GM21423 (cell line): ENCODE measurements around the gene SLC44A2.

Experiments
- ATAC-seq: cut with Tn5 transposase; IDR thresholded peaks from one replicate; pipeline ENCODE4 v1.9.1; 2021; ENCODE audit warnings: mild to moderate bottlenecking, moderate library complexity; ENCODE audit not compliant: unreplicated experiment

The SLC44A2 gene

DNA sequence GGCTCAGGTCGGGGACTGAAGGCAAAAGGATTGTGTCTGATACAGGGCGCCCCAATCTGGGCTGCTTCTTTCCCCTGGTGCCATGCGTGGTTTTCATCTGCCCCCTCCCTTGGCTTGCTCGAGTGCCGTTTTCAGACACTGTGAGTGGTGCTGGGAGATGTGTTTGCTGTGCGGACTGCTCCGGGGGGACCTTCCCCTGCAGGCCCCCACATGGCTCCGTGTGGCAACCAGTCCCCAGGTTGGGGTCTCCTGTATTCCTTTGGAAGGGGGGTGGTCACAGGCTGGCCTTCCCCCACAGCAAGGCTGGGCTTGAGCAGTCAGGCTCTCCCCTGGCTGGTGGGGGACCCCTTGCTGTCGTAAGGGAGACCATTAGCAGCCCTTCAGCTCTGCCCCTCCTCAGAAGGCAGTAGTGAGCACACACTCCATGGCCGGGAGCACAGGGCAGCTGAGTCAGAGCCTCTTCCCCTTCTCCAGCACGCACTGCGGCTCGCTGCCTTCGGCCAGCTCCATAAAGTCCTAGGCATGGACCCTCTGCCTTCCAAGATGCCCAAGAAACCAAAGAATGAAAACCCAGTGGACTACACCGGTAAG lies 55.3 kb downstream of the SLC44A2 start:
- ATAC-seq: no peak

DNA sequence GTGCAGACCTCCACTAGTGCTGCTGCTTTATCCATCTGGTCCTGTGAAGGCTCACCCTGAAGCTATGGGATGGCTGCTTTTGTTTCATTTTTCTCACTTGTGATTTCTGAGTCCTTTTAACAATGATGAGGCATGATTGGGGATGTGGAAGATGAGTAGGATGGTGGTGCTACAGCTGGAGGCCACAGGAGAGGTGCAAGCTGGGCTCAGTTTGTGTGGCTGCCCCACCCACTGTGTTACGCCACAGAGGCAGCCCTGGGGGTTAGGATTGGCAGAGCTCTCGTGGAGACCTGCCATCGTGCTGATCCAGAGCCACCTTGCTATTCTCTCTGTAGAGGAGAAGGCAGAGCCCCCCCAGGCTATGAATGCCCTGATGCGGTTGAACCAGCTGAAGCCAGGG lies 56.3 kb downstream of the SLC44A2 start:
- ATAC-seq: no peak

DNA sequence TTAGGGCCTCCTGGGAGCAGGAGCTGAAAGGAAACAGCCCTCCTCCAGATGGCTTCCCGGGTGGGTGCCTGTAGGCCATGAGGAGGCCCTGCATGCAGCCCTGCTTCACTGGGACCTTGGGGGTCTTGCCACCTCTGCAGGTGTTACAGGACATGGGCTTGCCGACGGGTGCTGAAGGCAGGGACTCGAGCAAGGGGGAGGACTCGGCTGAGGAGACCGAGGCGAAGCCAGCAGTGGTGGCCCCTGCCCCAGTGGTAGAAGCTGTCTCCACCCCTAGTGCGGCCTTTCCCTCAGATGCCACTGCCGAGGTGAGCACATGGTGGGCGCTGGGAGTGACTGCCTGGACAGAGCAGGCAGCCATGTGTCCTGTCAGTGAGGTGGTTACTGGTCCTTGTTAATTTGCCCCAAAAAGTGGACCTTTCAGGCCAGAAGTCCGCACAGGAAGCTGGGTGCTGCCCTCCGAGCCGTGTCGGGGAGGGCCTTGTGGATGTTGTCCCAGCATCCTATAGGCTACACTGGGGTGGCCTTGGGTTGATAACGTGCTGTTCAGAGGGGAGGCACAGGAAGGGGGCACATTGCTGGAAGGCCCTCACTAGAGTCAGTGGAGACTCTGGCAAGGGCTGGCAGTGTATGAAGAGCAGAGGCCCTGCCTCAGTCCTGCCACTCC lies 57.2 kb downstream of the SLC44A2 start:
- no peak for ATAC-seq

DNA sequence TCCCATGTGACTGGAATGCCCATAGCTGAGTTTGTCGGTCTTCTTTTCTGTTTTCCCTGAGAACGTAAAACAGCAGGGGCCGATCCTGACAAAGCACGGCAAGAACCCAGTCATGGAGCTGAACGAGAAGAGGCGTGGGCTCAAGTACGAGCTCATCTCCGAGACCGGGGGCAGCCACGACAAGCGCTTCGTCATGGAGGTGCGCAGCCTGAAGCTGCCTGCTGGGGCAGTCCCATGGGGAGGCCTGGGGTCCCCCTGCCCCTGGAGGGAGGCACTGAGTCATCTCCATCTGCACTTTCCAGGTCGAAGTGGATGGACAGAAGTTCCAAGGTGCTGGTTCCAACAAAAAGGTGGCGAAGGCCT lies 57.7 kb downstream of the SLC44A2 start:
- ATAC-seq: no peak

DNA sequence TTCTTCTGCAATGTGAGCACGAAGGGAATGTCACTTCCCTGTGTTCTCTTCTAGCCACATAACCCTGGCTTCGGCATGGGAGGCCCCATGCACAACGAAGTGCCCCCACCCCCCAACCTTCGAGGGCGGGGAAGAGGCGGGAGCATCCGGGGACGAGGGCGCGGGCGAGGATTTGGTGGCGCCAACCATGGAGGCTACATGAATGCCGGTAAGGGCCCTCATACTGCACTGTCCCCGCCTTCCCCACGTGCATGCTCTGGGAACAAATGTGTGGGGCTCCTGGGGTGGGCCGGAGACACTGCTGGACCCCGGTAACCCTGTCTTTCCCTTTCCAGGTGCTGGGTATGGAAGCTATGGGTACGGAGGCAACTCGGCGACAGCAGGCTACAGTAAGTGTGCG lies 58.2 kb downstream of the SLC44A2 start:
- ATAC-seq: no peak

DNA sequence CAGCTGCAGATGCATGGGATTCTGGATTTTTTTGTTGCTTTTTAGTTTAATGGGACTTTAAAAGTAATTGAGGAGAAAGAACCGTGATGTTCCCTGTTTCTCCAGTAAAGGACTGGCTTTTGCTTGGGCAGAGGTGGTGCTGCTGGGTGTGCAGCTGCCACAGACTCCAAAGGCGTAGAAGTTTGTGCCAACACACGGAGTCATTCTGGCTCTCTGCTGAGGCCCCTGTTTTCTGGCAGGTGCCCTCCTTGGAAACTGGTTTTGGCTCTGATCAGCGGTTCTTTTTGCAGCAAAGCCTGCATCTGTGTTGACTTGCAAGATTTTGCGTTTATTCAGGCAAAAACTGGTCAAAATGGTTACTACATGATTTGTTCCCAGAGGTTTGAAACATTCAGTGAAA lies 59.9 kb downstream of the SLC44A2 start:
- ATAC-seq: no peak

DNA sequence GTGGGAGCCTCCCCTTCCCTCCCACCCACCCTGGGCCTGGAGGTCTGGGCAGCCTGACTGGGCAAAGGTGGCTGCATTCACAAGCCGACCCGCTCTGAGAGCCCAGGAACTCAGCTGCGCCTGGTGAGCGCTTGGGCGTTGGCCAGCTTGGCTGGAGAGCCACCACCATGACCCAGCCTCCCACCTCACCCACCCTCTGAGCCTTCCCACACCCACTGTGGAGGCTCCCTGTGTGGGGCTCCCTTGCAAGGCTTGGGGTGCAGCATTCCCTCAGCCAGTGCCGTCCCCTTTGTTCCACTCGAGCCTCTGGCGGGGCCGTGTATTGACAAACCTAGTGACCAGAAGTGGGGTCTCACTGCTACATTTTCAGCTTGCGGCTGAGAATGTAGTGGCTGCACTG lies 60.8 kb downstream of the SLC44A2 start:
- no peak for ATAC-seq

DNA sequence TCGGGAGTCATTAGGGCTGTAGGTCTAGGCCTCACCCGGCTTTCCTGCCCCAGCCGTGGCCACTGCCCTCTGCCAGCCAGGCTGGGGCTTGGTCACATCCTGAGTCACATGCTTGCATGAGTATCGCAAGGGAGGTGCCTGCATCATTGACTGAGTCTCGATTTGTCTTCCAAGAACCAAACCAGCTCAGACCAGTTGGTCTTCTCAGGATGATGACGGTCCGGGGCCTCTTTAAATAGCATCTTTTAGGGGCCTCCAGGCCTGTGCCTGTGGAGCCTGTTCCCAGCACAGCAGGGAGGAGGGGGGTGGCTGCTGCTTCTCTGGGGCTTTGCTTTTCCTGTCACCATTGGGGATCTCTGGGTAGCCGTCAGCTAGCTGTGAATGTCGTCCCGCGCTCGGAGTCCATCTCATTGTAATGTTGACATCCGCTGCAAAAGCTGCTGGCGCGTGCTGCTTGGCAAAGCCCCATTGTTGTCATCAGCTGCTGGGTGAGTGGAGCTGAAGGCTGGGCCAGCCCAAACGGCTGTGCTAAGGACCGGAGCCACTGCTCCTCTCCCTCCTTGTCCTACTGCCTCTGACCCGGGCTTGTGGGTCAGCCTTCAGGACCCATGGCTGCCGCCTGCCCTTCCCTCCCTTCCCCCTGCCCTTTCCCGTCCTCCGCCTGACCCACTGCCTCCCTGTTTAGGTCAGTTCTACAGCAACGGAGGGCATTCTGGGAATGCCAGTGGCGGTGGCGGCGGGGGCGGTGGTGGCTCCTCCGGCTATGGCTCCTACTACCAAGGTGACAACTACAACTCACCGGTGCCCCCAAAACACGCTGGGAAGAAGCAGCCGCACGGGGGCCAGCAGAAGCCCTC lies 61.5 kb downstream of the SLC44A2 start:
- ATAC-seq: no peak

DNA sequence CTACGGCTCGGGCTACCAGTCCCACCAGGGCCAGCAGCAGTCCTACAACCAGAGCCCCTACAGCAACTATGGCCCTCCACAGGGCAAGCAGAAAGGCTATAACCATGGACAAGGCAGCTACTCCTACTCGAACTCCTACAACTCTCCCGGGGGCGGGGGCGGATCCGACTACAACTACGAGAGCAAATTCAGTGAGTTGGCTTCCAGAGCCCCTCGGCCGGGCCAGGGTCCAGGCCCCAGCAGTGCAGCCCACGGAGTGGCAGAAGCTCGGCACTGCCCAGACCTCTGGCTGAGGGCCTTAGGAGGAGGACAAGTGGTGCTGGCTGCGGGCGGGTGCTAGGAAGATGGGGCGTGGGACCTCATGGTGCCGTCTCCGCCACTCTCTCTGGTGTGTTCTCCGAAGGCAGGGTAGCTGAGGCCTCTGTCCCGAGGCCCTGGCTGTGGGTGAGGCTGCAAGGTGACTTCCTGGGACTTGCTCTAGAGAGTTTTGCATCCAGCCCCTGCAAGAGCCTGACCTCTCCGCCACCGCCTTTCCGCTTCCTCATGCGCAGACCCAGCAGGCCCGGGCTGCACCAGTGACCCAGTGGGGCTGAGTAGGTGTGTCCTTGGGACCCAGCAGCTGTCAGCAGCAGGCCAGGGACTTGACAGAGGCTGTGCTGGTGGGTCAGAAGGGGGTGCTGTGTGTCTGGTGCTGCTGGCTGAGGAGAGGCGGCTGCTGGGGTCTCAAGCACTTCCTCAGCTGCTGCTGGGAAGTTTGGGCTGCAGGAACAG lies 62.4 kb downstream of the SLC44A2 start:
- ATAC-seq: no peak

DNA sequence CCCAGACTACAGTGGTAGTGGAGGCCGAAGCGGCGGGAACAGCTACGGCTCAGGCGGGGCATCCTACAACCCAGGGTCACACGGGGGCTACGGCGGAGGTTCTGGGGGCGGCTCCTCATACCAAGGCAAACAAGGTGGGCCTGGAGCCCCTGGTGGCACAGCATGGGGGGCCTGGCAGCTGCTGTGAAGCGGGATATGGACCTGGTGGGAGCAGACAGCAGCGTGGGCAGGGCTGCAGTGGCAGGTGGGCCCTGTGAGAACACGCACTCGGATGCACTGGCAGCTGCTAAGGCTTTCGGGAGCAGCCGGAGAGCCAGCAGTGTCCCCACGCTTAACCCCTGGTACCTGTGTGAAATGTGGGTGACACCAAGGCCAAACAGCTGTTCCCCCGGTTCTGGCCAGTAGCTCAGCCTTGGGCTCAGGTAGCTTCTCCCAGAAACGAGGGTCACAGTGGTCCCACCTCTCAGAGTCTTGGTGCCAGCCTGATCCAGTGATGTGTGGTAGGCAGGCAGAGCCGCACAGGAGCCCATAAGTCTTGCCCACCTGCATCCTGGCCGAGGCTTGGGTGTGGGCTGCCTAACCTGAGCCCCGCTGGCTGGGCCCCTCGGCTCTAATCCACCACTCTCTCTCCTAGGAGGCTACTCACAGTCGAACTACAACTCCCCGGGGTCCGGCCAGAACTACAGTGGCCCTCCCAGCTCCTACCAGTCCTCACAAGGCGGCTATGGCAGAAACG lies 63.4 kb downstream of the SLC44A2 start:
- no peak for ATAC-seq

DNA sequence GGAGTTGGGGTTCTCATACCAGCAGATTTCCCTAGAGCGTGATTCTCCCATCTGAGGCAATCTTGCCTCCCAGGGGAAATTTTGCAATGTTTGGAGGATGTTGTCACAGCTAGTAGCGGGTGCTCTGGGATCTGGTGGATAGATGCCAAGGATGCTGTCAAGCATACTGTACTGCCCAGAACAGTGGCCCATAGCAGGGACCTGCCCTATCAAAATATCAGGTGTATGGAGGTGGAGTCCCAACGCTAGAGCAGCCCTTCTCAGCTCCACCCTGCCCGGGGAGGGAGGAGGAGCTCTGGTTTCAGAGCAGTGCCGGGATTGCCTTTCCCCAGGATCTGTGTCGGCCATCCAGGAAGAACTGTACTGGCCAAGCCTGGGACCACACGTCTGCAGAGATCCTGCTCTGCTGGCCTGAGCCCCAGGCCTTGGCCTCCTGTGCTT lies 65.0 kb downstream of the SLC44A2 start:
- ATAC-seq: no peak

DNA sequence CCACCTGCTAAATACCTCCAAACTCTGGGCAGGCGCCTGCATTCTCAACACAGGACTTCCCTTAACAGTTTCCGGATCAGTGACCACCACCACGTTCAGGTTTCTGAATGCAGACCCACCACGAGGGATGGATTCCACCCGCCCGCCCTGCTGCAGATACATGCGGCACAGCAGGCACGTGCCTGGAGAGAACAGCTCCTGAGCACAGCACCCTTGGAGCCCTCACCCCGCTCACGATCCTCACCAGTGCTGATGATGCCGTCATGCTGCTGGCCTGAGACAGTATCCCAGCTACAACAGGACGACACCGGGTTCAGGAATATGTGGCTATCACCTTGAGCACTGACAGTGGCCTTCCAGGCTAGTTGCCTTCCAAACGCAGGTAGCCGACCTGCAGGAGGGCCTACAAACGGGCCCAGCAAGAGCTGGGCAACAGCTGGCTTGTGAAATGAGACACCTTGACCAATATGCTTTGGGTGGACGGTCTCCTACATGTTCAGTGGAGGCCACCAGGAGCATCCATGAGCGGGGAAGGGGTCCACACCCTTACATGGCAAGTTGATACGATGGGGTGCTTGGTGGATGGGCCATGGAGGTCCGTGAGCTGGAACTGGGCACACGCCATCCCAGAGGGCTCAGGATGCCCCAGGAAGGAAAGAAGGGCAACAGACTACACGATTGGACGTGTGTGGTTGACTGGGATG lies 66.0 kb downstream of the SLC44A2 start:
- no peak for ATAC-seq

DNA sequence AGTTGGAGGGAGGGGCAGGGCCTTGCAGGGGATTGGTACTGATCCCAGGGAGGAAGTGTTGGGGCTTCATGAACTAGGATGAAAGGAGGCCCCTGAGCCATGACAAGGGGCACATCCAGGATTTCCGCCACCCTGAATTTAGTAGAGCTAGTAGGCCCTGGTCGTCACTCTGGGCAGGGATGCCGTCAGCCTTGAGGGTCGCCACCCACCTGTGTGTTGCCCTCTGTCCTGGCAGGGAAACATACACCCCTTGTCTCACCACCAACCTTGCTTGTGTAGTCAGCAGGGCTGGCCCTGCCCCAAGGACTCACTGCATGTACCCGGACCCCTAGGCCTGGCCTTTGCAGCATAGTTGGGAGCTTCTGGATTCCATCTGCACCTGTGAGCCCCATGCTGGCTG lies 66.5 kb downstream of the SLC44A2 start:
- no peak for ATAC-seq

DNA sequence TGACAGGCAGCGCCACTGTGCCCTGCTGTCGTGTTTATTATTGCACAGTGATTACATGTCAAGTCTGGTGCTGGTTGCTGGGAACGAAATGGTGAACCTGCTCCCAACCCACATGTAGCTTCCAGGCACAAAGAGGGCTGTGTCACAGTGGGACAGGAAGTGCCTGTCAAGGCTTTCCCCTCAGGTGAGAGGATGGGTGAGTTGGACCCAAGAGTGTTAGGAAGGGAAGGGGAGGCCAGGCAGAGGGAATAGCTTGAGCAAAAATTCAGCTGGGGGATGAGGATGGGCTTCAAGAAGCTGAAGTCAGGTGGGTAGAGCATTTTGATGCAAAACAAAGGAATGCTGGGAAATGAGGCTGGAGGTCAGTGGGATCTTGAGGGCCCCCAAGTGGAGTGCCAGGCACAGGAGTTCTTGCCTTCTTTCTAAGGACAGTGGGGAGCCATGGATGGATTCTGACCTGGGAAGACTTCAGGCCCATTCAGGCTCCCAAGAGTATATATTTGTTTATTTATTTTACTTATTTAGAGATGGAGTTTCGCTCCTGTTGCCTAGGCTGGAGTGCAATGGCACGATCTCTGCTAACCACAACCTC lies 67.4 kb downstream of the SLC44A2 start:
- ATAC-seq: no peak
